ENCODE measurements around the gene PTPN23.
"Not testable (repeated sequence)": the region's sequence is repeated elsewhere in the genome, so short reads cannot be mapped to it uniquely, and the experiment has no call there.

The PTPN23 gene
- total RNA-seq, result 24.9 to 37.5 (median 28.2) reads per million in 4 donors

DNA sequence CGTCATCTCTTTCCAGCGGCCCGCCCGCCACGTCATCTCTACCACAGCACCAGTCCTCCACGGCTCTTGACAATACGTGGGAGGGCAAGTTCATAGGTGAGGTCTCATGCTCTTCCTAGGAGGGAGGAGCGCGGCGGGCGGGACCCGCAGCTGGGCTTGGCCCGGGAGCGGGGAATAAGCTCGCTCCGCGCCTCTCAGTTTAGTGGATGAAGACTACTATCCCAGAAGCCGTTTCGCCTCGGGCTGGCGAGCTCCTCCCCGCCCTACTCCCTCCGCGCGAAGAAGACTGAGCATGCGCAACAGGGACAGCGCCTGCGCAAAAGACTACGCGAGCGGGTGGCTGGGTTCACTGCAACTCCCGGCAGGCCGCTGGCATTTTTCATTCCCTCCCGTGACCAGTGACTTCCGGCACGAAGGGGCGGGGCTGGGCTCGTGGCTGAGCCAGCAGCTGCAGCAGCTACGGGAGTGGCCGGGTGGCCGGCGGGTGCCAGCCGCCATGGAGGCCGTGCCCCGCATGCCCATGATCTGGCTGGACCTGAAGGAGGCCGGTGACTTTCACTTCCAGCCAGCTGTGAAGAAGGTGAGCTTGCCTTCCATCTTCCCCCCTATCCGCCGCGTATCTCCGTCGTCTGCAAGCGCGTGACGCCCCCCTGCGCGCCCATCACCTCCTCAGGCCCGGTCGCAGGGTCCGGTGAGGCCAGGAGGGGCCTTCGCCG lies at the start of gene PTPN23:
Gene PTPN23, plus strand, starts transcription at position 421 of the 716 bp plus-strand sequence. Its CDS starts 76 bp downstream, at position 497.
- DNase-seq, result peak; percentile 97 to 99 (median 98)

- DNase-seq, result no peak
These were observed 46.9 kb upstream of the PTPN23 start for GRCh38 chr3:47333907-47334306.

DNA sequence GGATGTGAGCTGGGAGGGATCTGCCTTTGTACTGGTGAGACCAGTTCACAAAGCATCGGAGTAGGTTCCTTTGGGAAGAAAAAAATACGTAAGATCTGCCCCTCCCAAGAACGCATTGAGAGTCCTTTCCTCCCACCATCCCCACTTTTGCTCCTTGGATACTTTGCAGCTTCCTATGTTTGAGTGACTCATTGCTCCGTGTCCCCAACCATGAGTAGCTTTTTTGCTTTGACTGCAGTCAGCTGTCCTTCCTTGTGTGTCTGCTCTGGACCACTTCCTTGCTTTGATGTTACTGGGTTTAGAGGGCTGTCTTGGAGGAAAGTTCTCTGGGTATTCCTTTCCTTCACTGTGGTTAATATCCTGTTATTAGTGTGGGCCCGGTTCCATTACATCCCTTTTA lies 43.2 kb upstream of the PTPN23 start:
- no peak for DNase-seq

DNA sequence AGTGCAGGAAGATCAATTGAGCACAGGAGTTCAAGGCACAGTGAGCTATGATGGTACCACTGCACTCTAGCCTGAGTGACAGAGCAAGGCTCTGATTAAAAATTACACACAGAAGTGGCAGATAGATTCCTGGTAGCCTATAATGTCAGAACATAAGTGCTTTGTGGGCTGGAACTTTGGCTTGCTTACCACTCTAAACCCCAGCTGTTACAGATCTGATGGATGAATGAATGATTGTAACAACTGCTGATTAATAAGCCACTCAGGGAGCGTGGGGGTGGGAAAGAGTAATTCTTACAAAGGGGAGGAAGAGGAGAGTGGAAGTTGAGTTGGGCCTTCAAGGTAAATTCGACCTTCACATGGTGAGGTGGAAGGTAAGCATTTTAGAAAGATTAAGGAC lies 40.9 kb upstream of the PTPN23 start:
- DNase-seq, result no peak

GRCh38 chr3:47340866-47341265 lies 40.0 kb upstream of the PTPN23 start:
- DNase-seq, result no peak

DNA sequence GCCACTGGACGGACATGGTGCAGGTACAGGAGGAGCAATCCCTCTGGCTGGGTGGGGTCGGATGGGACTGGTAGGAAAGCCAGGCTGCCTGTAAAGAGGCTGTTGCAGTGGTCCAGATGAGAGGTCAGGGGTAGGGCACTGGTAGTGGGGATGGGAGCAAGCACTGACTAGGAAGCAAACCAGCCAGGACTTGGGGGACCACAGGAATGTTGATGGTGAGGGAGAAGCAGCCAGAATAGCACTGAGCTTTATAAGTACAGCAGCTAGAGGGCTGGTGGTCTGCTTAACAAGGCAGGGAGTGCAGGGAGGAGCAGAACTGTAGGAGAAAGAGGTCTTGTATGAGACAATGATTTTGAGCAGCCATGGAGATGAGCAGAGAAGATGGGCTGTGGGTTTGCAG lies 38.7 kb upstream of the PTPN23 start:
- no peak for DNase-seq

- DNase-seq, result no peak
These were observed 38.0 kb upstream of the PTPN23 start for GRCh38 chr3:47342812-47343211.

DNA sequence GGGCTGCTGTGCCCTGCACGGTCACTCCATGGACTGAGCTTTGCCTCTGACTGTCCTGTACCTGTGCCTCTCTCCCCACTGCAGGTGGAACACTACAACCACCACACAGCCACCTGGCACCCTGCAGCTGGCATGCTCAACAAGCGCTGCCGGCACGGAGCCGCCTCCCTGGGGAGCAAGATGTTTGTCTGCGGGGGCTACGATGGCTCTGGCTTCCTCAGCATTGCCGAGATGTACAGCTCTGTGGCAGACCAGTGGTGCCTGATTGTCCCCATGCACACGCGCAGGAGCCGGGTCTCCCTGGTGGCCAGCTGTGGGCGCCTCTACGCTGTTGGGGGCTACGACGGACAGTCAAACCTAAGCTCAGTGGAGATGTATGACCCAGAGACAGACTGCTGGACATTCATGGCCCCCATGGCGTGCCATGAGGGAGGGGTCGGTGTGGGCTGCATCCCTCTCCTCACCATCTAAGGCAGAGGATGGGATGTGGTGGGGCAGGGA lies 37.3 kb upstream of the PTPN23 start:
- no peak for DNase-seq

- no peak for DNase-seq
These were observed 35.9 kb upstream of the PTPN23 start for GRCh38 chr3:47344971-47345370.

DNA sequence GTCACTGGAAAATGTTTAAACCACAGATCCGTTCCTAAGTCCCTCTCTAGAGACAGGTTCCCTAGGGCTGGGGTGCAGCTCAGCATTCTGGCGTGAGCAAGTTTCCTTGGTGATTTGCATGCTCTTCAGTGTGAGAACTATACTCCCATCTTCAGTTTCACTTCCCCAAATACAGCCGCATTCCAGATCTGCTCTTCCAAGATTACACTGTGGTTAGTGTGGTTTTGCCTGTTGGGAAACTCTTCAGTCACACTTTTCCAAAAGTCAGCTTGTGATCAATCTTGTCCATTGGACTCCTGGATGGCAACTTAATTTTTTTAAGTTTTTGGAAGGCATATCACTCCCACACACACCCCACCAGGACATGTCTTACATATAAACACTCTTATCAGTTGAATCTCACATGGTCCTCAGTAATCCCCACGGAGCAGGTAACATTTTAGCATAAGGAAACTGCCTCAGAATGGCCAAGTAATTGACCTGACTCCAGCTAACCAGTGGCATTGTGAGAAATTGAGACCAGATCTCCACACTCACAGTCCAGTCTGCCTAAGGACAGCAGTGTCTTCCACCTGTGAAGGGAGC lies 33.5 kb upstream of the PTPN23 start:
- no peak for DNase-seq

DNA sequence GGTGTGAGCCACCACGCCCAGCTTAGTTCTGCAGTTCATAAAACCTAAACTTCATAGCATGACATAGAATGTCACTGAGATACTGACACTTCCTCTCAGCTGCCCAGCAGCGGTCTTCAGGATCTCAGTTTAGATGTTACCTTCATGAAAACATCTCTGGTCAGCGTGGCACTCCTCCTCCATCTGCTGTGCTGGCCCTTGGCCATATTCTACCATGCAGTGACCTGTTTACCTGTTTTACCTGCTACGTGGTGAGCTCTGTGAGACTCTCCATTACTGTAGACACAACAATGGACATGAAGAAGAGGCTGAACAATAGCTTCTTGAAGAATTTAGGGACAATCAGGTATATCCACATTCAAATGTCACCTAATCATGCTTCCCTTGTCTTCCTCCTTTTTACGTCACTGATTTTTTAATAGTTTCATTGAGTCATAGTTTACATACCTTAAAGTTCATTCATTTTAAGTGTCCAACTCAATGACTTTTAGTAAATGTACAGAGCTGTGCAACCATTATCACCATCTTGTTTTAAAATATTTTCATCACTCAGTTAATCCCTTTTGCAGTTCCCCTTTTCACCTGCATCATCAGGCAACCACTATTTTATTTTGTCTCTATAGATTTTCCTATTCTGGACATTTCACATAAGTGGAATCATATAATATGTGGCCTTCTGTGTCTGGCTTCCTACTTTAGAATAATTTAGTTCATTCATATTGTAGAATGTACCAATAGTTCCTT lies 32.2 kb upstream of the PTPN23 start:
- DNase-seq, result no peak

DNA sequence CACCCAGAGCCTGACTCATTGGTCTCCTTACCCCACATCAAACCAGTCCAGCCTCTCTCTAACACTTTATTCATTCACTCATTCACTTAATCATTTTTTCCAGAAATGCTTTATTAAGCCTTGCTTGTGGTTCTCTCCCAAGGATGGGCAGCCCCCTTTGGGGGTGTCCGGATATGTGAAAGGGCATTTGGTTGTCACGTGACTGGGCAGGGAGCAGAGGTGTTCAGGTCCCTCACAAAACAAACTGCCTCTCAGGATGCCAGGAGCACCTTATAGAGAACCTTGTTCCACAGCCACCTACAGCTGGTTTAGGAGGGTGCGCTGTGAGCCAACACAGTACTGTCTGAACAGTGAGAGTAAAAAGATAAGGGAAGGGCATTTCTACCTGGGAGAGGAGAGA lies 25.8 kb upstream of the PTPN23 start:
- DNase-seq, result no peak

- DNase-seq, result no peak
These were observed 24.6 kb upstream of the PTPN23 start for GRCh38 chr3:47356201-47356600.

GRCh38 chr3:47359323-47359722 lies 21.5 kb upstream of the PTPN23 start:
- DNase-seq, result no peak

DNA sequence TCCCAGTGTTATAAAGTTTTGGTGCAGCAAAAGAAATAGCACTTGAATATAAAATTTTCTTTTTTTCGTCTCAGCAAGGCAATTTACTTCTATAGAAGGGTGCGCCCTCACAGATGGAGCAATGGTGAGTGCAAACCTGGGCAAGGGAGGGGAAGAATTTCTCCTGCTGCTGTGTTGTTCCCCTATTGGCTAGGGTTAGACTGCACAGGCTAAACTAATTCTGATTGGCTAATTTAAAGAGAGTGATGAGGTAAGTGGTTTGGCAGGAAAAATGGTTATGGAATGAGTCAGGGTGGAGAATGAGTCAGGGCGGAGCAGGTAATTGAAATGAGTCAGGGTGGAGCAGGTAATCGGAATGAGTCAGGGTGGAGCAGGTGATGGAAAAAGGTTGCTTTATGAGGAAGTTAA lies 20.7 kb upstream of the PTPN23 start:
- DNase-seq, result peak in 1 of 5 donors; percentile 30

- DNase-seq, result peak in 1 of 5 donors; percentile 46
These were observed 18.1 kb upstream of the PTPN23 start for GRCh38 chr3:47362701-47363100.

- no peak for DNase-seq
These were observed 15.3 kb upstream of the PTPN23 start for GRCh38 chr3:47365213-47366153.

GRCh38 chr3:47366833-47367232 lies 14.0 kb upstream of the PTPN23 start:
- DNase-seq, result no peak

- no peak for DNase-seq
These were observed 13.2 kb upstream of the PTPN23 start for GRCh38 chr3:47367631-47368030.

DNA sequence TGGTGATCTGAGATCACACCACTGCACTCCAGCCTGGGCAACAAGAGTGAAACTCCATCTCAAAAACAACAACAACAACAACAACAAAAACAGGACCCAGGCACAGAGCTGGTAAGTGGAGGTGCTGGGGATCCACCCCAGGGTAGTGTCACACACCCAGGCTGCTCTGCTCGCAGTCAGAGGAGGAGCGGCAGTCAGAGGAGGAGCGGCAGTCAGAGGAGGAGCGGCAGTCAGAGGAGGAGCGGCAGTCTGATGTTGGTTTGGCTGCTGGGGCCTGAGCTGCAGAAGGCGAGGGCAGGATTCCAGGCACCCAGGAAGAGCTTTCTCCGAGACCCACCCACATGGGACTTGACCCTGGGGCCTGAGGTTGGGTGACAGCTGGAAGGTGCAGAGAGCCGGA lies 10.8 kb upstream of the PTPN23 start:
- not testable (repeated sequence) for DNase-seq

- DNase-seq, result peak in 2 of 5 donors; percentile 11 to 25
These were observed 9.7 kb upstream of the PTPN23 start for GRCh38 chr3:47370887-47371697.

DNA sequence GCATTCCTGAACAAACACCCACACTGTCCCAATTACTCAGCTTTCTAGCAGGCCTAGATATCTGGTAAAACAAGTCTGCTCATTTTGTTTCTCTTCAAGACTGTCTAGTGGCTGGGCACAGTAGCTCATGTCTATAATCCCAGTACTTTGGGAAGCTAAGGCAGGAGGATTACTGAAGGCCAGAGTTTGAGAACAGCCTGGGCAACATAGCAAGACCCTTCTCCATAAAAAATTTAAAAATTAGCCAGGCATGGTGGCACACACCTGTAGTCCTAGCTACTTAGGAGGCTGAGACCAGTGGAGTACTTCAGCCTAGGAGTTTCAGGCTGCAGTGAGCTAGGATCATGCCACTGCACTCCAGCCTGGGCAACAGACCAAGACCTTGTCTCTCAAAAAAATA lies 6.2 kb upstream of the PTPN23 start:
- DNase-seq, result no peak

Measured in T-helper 1 cell (primary cell).